HG02610 (cell line): ENCODE measurements around the gene MOXD1.

Experiments used
- ATAC-seq: cut with Tn5 transposase; IDR thresholded peaks from one replicate; pipeline ENCODE4 v1.9.1; 2021; ENCODE audit warnings: mild to moderate bottlenecking, moderate library complexity; ENCODE audit not compliant: unreplicated experiment

MOXD1 gene

GRCh38 chr6:132246632-132247270, 154.5 kb downstream of the MOXD1 start:
- no peak for ATAC-seq

GRCh38 chr6:132246120-132246617, 155.1 kb downstream of the MOXD1 start:
- ATAC-seq, result no peak
